GM21360 (cell line): ENCODE data around the gene ATMIN.

Experiments used
- ATAC-seq: cut with Tn5 transposase; IDR thresholded peaks from one replicate; pipeline ENCODE4 v1.9.1; 2021; ENCODE audit warnings: mild to moderate bottlenecking, moderate library complexity; ENCODE audit not compliant: unreplicated experiment

ATMIN gene

GRCh38 chr16:81005610-81006161, 30.0 kb upstream of the ATMIN start:
- ATAC-seq = no peak

GRCh38 chr16:81006211-81006812, 29.3 kb upstream of the ATMIN start:
- ATAC-seq = peak; percentile 30

DNA sequence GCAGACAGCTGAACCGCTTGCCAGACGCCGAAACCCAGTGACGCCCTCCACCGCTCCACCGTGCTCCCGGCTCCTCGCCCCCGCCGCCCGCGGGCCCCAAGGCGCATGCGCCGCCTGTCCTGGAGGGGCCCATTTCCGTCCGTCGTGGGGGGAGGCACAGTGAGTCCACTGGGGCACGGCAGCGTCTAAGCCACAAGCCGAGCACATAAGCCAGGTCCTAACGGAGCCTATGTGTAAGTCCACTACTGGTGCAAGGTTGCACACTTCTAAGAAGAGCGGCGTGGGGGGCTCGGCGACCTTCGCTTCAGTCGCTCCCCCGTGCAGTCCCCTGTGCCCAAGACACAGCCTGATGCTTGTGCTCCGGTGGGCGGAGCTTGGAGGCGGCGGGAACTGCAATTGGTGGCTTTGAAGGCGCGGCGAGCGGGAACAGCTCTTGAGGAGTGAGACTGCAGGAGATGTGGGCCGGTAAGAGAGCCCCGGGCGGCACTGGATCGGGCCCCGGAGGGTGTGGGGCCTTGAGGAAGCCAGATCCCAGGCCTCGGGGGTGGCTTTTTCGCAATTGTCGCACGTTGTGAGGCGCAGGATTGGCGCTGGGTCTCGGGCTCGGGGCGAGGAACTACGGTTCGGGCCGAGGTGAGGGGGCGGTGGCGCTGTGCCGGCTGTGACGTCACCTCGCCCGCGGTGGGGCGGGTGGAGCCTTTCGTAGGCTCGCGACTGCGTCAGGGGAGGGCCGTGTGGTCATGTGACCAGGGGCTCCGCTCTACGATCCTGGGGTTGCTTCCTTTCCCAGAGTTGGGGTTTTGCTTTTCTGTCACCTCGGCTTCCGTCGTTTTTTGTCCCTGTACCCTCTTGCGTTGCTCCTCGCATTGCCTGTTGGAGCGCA, 28.6 kb upstream of the ATMIN start, which contains the start of the genes CENPN and CMC2:
TSS of gene CENPN (plus strand) at position 402 of the 883 bp plus-strand sequence. CDS start 4,726 bp downstream, outside the sequence.
TSS of gene CMC2 (minus strand) at position 73 of the 883 bp plus-strand sequence. CDS start 9,491 bp downstream, outside the sequence.
- ATAC-seq = peak; percentile 84

GRCh38 chr16:81008505-81008789, 27.2 kb upstream of the ATMIN start:
- ATAC-seq = no peak

GRCh38 chr16:81012974-81013373, 22.7 kb upstream of the ATMIN start:
- no peak for ATAC-seq

GRCh38 chr16:81014672-81015071, 21.0 kb upstream of the ATMIN start:
- ATAC-seq = no peak

GRCh38 chr16:81018496-81018895, 17.1 kb upstream of the ATMIN start:
- no peak for ATAC-seq

DNA sequence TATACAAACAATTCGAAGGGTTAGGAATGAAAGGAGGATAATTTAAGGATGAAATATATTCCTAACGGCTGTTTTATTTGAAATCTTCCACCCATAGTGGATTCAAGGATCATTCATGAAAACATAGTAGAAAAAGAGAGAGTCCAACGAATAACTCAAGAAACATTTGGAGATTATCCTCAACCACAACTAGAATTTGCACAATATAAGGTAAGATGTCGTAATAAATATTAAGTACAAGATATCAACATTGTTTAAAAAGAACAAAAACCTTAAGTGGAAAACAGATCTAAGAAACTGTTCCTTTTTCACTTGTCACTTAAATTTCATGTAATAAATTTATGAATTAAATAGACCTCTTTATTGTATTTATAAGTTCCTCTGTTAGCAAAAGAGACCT, 9.2 kb upstream of the ATMIN start:
- no peak for ATAC-seq

GRCh38 chr16:81029930-81030604, 5.6 kb upstream of the ATMIN start:
- no peak for ATAC-seq

DNA sequence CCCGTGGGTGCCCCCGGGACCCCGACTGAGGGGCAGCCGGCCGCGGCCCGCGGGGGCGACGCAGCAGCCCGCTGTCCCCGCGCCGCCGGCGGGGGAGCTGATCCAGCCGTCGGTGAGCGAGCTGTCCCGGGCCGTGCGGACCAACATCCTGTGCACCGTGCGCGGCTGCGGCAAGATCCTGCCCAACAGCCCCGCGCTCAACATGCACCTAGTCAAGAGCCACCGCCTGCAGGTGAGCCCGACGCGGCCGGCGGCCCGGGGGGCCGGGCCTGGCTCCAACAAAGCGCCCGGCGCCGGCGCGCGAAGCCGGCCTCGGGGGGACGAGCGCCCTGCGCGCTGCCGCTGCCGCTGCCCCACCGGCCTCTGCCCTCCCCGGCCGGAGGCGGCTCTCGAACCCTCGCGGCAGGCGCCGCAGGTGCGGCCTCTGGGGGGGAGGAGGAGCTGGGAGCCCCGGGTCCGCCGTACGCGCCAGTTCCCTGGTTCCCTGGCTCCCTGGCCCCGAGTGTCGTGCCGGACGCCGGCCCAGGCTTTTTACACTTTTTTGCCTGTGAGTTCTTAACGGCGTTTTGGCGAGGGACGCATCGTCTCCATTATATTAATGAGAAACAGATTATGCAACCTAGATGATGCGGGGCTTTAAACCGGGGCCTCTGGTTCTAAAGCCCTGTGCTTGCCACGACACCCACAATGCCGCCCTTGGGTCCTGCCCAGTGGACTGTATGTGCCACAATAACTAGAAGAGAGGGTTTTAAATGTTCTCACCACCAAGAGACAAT, 521 bp downstream of the ATMIN start:
- ATAC-seq = peak; percentile 56

DNA sequence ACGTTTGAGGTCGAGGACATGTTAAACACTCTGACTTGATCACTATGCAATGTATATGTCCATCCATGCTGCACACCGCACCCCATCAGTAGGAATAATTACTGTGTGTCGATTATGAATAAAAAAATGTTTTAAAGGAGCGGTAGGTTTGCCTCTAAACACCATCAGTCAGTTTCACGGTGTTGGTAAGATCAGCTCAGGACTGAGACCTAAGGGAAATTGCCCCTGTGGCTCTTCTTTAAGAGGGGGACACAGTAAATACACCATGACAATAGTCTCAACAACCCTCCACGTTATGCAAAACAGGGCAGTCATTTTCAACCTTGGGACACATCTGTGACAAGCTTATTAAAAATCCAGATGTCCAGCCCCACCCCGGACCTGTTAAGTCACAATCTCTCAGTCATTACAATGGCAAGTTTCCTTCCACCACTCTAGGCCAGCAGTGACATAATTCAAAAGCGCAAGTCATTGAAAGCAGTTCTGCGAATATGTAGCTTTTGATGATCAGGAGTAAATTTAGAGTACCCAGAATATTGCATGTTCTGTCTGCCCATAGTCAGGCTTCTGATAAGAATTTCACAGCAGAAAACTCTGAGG, 1.2 kb downstream of the ATMIN start:
- ATAC-seq = no peak

DNA sequence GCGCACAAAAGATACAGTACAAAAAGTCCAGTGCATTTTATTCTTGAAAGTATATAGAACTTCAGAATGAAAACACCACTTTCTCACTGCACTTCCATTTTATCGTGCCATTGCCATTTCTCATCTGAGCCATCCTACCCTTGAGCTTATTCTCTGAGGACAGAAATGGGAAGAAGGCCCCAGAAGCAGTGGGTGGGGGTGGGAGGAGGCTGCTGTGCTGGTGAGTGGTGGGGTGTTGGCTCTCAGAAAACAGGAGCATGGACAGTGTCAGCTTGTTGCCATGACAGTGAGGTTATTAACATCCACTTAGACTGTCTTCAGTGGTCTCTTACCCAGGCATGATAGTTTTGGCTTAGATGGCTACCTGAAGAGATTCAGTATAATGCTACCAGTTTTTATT, 4.5 kb downstream of the ATMIN start:
- ATAC-seq = no peak

GRCh38 chr16:81040842-81041241, 5.2 kb downstream of the ATMIN start:
- ATAC-seq = no peak

DNA sequence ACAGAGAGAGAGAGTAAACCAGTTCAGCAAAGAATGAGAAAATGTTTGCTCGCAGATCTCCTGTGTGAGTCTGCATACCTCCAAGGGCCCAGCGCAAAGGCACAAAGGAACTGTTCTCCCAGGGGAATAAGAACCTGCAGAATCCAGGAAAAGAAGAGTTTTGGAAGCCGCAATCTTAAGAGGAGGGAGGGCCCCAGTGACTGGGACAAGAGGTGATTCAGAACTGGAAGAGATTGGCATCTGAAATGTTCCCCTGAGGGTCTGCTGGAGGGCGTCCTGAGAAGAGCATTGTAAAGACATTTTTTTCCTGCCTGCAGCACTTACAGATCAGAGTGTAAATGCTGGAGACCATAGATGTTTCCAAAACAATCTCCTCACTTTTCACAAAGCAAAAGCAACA, 6.1 kb downstream of the ATMIN start:
- no peak for ATAC-seq

DNA sequence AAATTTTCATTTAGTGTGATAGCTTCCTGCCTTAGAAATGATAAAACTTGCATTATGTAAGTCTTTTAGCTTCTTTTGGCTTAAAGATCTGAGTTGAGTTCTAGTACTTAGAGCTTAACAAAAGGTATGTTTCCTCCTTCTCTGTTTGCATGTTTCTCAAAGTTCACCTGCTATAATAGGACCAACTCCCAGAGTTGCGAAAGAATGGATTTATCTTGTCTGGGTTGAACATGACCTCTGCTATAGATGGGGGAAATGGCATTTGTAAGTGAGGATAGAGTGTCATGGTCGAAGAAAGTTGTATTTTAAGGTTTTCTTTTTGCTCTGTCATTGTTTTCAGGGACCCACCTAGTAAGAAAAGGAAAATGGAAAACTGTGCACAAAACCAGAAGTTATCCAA, 7.2 kb downstream of the ATMIN start:
- no peak for ATAC-seq

DNA sequence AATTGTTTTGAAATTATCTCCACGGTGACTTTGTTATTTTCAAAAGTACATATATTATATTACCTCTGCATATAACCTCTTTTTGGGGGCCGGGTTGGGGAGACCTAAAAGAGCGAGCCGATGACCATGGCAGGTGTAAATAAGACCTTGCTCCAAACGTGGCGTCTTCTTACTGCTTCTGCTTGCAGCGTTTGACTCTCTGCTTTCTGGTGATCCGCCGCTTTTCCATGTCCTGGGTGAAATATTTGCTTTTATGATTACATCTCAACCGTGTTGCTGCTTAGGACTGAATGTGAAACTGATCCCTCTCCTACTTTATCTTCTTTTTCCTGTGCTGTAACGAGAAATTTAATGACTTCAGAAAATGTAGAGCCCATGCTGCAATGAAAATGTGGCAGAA, 18.1 kb downstream of the ATMIN start:
- no peak for ATAC-seq

DNA sequence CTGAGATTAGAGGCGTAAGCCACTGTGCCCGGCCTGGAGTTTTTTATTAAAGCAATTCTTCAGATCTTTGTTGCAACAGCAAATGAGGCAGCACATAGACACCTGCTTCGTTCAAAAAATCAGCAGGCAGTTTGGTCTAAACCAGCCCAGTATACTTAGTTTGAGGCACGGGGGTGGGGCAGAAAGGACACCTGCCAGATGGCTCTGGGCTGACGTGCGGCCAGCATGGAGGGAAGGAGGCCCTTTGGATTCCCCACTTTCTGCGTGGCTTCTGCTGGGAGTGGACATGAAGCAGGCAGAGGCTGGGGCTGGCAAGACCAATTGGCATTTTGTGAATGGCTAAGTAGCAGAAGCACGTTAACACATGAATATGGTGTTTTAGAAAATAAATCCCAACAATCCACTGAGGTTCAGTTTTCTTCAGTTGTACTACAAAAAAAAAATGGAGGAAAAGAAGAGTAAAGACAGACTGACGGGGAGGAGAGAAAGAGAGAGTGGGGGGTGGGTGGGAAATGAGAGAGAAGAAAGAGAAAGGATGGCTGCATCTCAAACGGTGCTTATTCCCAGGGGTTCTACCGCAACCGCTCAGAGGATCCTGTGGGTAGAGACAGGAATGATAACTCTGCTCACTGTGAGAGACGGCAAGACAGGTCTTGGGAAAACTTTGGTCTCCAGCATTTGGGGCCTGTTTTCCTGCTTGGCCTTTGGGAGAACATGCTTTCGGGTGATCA, 25.1 kb downstream of the ATMIN start:
- ATAC-seq = no peak

GRCh38 chr16:81061307-81061640, 25.6 kb downstream of the ATMIN start:
- no peak for ATAC-seq

GRCh38 chr16:81061871-81062608, 26.4 kb downstream of the ATMIN start:
- no peak for ATAC-seq
